DOHH2 (cell line): ENCODE measurements around the gene GVQW3.

Source experiments
- H3F3A ChIP-seq: fragments of 200-600 bp; sonication (generic), shearing (Covaris generic); 2 replicates; pipeline ENCODE4 v1.6.0; 2016; ENCODE audit warnings: antibody characterized with exemption, mild to moderate bottlenecking; ENCODE audit not compliant: control insufficient read depth, insufficient read depth
- H3K27ac ChIP-seq: fragments of 200-600 bp; sonication (generic); 2 replicates; pipeline ENCODE4 v1.5.1; 2014; ENCODE audit warnings: low read depth, mild to moderate bottlenecking, low read length, moderate library complexity
- H3K27me3 ChIP-seq: fragments of 200-600 bp; sonication (generic); 2 replicates; pipeline ENCODE4 v1.6.1; 2014; ENCODE audit warnings: mild to moderate bottlenecking, low read length, mixed read lengths; ENCODE audit not compliant: control insufficient read depth
- H3K36me3 ChIP-seq: fragments of 200-600 bp; sonication (generic); 2 replicates; pipeline ENCODE4 v1.6.1; 2014; ENCODE audit warnings: mild to moderate bottlenecking, low read length, moderate library complexity, mixed read lengths; ENCODE audit not compliant: control insufficient read depth
- H3K4me1 ChIP-seq: fragments of 200-600 bp; sonication (generic); 2 replicates; pipeline ENCODE4 v1.6.1; 2014; ENCODE audit warnings: mild to moderate bottlenecking, low read length, mixed read lengths; ENCODE audit not compliant: control insufficient read depth
- H3K4me2 ChIP-seq: fragments of 200-600 bp; sonication (generic); 2 replicates; pipeline ENCODE4 v1.6.0; 2014; ENCODE audit warnings: mild to moderate bottlenecking, low read length, moderate library complexity
- H3K4me3 ChIP-seq: fragments of 200-600 bp; sonication (generic); 2 replicates; pipeline ENCODE4 v1.5.1; 2014; ENCODE audit warnings: mild to moderate bottlenecking, low read length, mixed read lengths
- H3K79me2 ChIP-seq: fragments of 200-600 bp; sonication (generic); 2 replicates; pipeline ENCODE4 v1.6.1; 2014; ENCODE audit warnings: mild to moderate bottlenecking, low read length, mixed read lengths; ENCODE audit not compliant: control insufficient read depth
- H3K9me2 ChIP-seq: fragments of 200-600 bp; sonication (generic); replicated peaks from 2 replicates; pipeline ENCODE4 v1.6.1; 2014; ENCODE audit warnings: mild to moderate bottlenecking, low read length, mixed read lengths; ENCODE audit not compliant: control insufficient read depth
- H3K9me3 ChIP-seq: fragments of 200-600 bp; sonication (generic); 2 replicates; pipeline ENCODE4 v1.6.1; 2014; ENCODE audit warnings: antibody characterized with exemption, low read length, mixed read lengths; ENCODE audit not compliant: control insufficient read depth, insufficient read depth
- H4K20me1 ChIP-seq: fragments of 200-600 bp; sonication (generic); 2 replicates; pipeline ENCODE4 v1.6.0; 2014; ENCODE audit warnings: low read depth, mild to moderate bottlenecking, antibody characterized with exemption, low read length, moderate library complexity; ENCODE audit not compliant: control insufficient read depth, insufficient read depth
- EZH2phosphoT487 ChIP-seq: fragments of 200-600 bp; sonication (generic); IDR thresholded peaks from 2 replicates; pipeline ENCODE4 v1.6.1; 2017; ENCODE audit warnings: borderline replicate concordance, mild to moderate bottlenecking, antibody characterized with exemption, low read length, moderate library complexity, mixed read lengths
- TF ChIP-seq, protein P1 (sequence below): fragments of 200-600 bp; sonication (generic); IDR thresholded peaks from one replicate; pipeline ENCODE4 v1.5.1; 2014; ENCODE audit warnings: antibody characterized with exemption, mild to moderate bottlenecking, low read depth, low read length; ENCODE audit not compliant: poor library complexity, severe bottlenecking

The GVQW3 gene

DNA sequence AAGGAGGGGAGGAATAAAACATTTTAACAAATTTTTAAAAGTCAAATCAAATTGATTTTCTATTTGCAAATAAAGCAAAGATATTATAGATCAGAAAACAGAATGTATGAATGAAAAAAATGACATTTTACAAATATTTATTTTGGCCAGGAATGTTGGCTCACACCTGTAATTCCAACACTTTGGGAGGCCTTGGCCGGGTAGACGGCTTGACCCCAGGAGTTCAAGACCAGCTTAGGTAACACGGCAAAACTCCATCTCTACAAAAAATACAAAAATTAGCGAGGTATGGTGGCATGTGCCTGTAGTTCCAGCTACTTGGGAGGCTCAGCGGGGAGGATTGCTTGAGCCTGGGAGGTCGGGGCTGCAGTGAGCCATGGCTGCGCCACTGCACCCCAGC, 18.4 kb upstream of the GVQW3 start:
- H3K9me3 ChIP-seq = no peaks in the 10 kb centered on the region
- no peak overlapping the region for H3K4me2 ChIP-seq
- peaks cover 11% of the 10 kb centered on the region for H3K4me1 ChIP-seq
- no peak overlapping the region for H3K27ac ChIP-seq
- TF ChIP-seq EZH2phosphoT487 = no peak
- TF ChIP-seq, protein P1, sequence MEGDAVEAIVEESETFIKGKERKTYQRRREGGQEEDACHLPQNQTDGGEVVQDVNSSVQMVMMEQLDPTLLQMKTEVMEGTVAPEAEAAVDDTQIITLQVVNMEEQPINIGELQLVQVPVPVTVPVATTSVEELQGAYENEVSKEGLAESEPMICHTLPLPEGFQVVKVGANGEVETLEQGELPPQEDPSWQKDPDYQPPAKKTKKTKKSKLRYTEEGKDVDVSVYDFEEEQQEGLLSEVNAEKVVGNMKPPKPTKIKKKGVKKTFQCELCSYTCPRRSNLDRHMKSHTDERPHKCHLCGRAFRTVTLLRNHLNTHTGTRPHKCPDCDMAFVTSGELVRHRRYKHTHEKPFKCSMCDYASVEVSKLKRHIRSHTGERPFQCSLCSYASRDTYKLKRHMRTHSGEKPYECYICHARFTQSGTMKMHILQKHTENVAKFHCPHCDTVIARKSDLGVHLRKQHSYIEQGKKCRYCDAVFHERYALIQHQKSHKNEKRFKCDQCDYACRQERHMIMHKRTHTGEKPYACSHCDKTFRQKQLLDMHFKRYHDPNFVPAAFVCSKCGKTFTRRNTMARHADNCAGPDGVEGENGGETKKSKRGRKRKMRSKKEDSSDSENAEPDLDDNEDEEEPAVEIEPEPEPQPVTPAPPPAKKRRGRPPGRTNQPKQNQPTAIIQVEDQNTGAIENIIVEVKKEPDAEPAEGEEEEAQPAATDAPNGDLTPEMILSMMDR = no peak
- H3F3A ChIP-seq = no peaks in the 10 kb centered on the region
- H3K4me3 ChIP-seq = no peak overlapping the region
- no peaks in the 10 kb centered on the region for H3K9me2 ChIP-seq
- H3K79me2 ChIP-seq = peaks cover 62% of the 10 kb centered on the region
- H4K20me1 ChIP-seq = peaks cover 3% of the 10 kb centered on the region; the same call in 1 of the 2 replicates
- H3K27me3 ChIP-seq = no peaks in the 10 kb centered on the region
- peaks cover 72% of the 10 kb centered on the region for H3K36me3 ChIP-seq

DNA sequence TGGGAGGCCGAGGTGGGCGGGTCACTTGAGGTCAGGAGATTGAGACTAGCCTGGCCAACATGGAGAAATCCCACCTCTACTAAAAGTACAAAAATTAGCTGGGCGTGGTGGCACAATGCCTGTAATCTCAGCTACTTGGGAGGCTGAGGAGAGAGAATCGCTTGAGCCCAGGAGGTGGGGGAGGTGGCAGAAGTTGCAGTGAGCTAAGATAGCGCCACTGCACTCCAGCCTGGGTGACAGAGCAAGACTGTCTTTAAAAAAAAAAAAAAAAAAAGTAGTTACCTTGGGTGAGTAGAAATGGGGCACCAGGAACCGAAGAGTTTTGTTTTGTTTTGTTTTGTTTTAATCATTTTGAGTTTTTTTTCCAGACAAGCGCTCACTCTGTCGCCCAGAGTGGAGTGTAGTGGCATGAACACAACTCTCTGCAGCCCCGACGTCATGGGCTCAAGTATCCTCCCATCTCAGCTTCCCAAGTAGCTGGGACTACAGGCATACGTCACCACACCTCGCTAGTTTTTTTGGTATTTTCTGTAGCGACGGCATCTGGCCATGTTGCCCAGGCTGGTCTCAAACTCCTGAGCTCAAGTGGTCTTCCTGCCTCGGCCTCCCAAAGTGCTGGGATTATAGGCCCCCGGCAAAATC, 16.0 kb upstream of the GVQW3 start:
- H3K79me2 ChIP-seq = peaks cover 83% of the 10 kb centered on the region
- no peak overlapping the region for H3K4me2 ChIP-seq
- H3K9me3 ChIP-seq = no peaks in the 10 kb centered on the region
- peaks cover 17% of the 10 kb centered on the region for H3K4me1 ChIP-seq
- peaks cover 17% of the 10 kb centered on the region for H4K20me1 ChIP-seq
- H3K27ac ChIP-seq = no peak overlapping the region
- no peak for TF ChIP-seq EZH2phosphoT487
- TF ChIP-seq, protein P1 = no peak
- peaks cover 49% of the 10 kb centered on the region for H3K36me3 ChIP-seq
- no peaks in the 10 kb centered on the region for H3K27me3 ChIP-seq
- no peaks in the 10 kb centered on the region for H3K9me2 ChIP-seq
- H3K4me3 ChIP-seq = no peak overlapping the region
- no peaks in the 10 kb centered on the region for H3F3A ChIP-seq

DNA sequence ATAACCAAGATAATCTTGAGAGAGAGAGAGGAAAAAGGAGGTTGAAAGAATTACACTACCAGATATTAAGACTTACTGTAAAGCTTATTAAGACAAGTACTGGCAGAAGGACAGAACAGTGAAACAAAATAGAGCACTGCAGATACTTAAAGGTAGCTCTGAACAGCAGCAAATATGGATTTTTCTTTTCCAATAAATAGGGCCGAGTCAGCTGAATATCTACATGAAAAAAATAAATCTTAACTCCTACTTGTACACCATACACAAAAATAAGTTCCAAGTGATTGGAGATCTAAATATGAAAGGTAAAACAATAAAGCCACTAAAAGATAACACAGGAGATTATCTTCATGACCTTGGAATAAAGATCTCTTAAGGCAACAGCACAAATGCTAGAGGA, 12.6 kb upstream of the GVQW3 start:
- peaks cover 96% of the 10 kb centered on the region for H3K79me2 ChIP-seq
- no peak overlapping the region for H3K27ac ChIP-seq
- peaks cover 20% of the 10 kb centered on the region for H3K36me3 ChIP-seq
- H3F3A ChIP-seq = no peaks in the 10 kb centered on the region
- H3K4me3 ChIP-seq = no peak overlapping the region
- no peaks in the 10 kb centered on the region for H3K27me3 ChIP-seq
- no peaks in the 10 kb centered on the region for H3K9me2 ChIP-seq
- peaks cover 23% of the 10 kb centered on the region for H3K4me1 ChIP-seq
- H3K4me2 ChIP-seq = no peak overlapping the region
- H4K20me1 ChIP-seq = peaks cover 17% of the 10 kb centered on the region
- no peaks in the 10 kb centered on the region for H3K9me3 ChIP-seq
- no peak for TF ChIP-seq EZH2phosphoT487
- TF ChIP-seq, protein P1 = no peak
